GM12874 (cell line): ENCODE data around the gene LRP6.

Source experiments
- CTCF ChIP-seq: IDR thresholded peaks from 2 replicates; pipeline ENCODE4 v1.5.1; 2011; ENCODE audit warnings: low read depth, mild to moderate bottlenecking, control low read depth, low read length, moderate library complexity; ENCODE audit not compliant: insufficient read depth

LRP6 gene

GRCh38 chr12:12095021-12095420 lies 171.8 kb downstream of the LRP6 start:
- no peak for TF ChIP-seq CTCF

- no peak for TF ChIP-seq CTCF
Observed at GRCh38 chr12:12094481-12094880, 172.4 kb downstream of the LRP6 start.

- TF ChIP-seq CTCF, result no peak
Observed at GRCh38 chr12:12091977-12092663, 174.7 kb downstream of the LRP6 start.

- TF ChIP-seq CTCF, result no peak
Observed at GRCh38 chr12:12091071-12091470, 175.8 kb downstream of the LRP6 start.

- no peak for TF ChIP-seq CTCF
Observed at GRCh38 chr12:12088761-12089160, 178.1 kb downstream of the LRP6 start.

GRCh38 chr12:12088147-12088546 lies 178.7 kb downstream of the LRP6 start:
- no peak for TF ChIP-seq CTCF

- no peak for TF ChIP-seq CTCF
Observed at GRCh38 chr12:12087693-12088034, 179.2 kb downstream of the LRP6 start.
